Measurements from ENCODE around the gene C20orf141.

GRCh38 chr20:2778602-2779321 is 36.0 kb upstream of the C20orf141 start:
- no peak for TF ChIP-seq POLR2A (IDR thresholded peaks at IDR 0.05; ENCODE audit: low read depth, low read length)
- TF ChIP-seq POLR2AphosphoS5 (IDR thresholded peaks at IDR 0.05; ENCODE audit: low read depth, low read length): no peak

Data from GM12892 (cell line).